H1 (cell line): ENCODE measurements around the gene NARS2. TPM values are rescaled to one million over a fixed set of nuclear protein-coding genes. Genes with fewer than 3 reads are reported as not detected.

Experiments
- RXRA ChIP-seq: IDR thresholded peaks from 2 replicates; pipeline ENCODE4 v1.6.1; 2011; ENCODE audit warnings: low read depth, mild to moderate bottlenecking, low read length, moderate library complexity; ENCODE audit not compliant: insufficient read depth
- polyA plus RNA-seq, 7 experiments: library from polyadenylated mRNA; depleted of rRNA in 3 of 7; stranded (reverse) in 5 of 7; unstranded in 2 of 7; fragments of >200 nt in 5 of 7; fragments of 200-250 nt in 2 of 7; gene quantifications; 1 replicate in 5 of 7; 2 replicates in 1 of 7; 4 replicates in 1 of 7; pipeline versions ENCODE4 v1.2.1 to v1.2.3, GENCODE V29; 2011 to 2013; ENCODE audit warnings: missing spikeins in 2 of 7, mixed read lengths in 2 of 7
- total RNA-seq: library from RNA; stranded (reverse); fragmentation: NEBNext Ultra II Directional; extraction: Animal tissue kit (Norgen Biotek cat#: 25700); gene quantifications from 2 replicates; pipeline ENCODE4 v1.2.1, GENCODE V29; 2021

Gene NARS2
- total and polyA plus RNA-seq, 2 of the 8 experiments (the other 6 are each of a cell fraction or from before 2014, with no cell fraction given): 26.2 to 51.6 TPM

- no peak for TF ChIP-seq RXRA
Observed at GRCh38 chr11:78441956-78442355, 132.7 kb downstream of the NARS2 start (continued).
